Hepatocyte (in vitro differentiated cells): ENCODE measurements around the gene PABPN1L. TPM values are rescaled to one million over a fixed set of nuclear protein-coding genes. Genes with fewer than 3 reads are reported as not detected.

Source experiments
- DNase-seq: peaks from one replicate; pipeline ENCODE4 v3.0.0-alpha.2; 2016; ENCODE audit warnings: low spot score
- H2AFZ ChIP-seq: fragments of 200-600 bp; sonication (generic); 2 replicates; pipeline ENCODE4 v1.6.0; 2016; ENCODE audit warnings: antibody characterized with exemption, mild to moderate bottlenecking
- H3K27ac ChIP-seq: fragments of 200-600 bp; sonication (generic); 2 replicates; pipeline ENCODE4 v1.5.1; 2016; ENCODE audit warnings: mild to moderate bottlenecking
- H3K27me3 ChIP-seq: fragments of 200-600 bp; sonication (generic); 2 replicates; pipeline ENCODE4 v1.6.1; 2016
- H3K36me3 ChIP-seq: fragments of 200-600 bp; sonication (generic); replicated peaks from 2 replicates; pipeline ENCODE4 v1.5.1; 2016; ENCODE audit warnings: low read depth; ENCODE audit not compliant: insufficient read depth
- H3K4me1 ChIP-seq: fragments of 200-600 bp; sonication (generic); 2 replicates; pipeline ENCODE4 v1.5.1; 2016; ENCODE audit warnings: mild to moderate bottlenecking, moderate library complexity; ENCODE audit not compliant: insufficient read depth
- H3K4me2 ChIP-seq: fragments of 200-600 bp; sonication (generic); 2 replicates; pipeline ENCODE4 v1.6.0; 2016
- H3K4me3 ChIP-seq: fragments of 200-600 bp; sonication (generic); 2 replicates; pipeline ENCODE4 v1.5.1; 2016; ENCODE audit warnings: mild to moderate bottlenecking
- H3K79me2 ChIP-seq: fragments of 200-600 bp; sonication (generic); 2 replicates; pipeline ENCODE4 v1.6.0; 2017; ENCODE audit warnings: mild to moderate bottlenecking
- H3K9me2 ChIP-seq: fragments of 200-600 bp; sonication (generic); replicated peaks from 2 replicates; pipeline ENCODE4 v1.6.0; 2017; ENCODE audit warnings: mild to moderate bottlenecking; ENCODE audit not compliant: insufficient read depth
- H3K9me3 ChIP-seq: fragments of 200-600 bp; sonication (generic); 2 replicates; pipeline ENCODE4 v1.5.1; 2016; ENCODE audit warnings: low read depth, mild to moderate bottlenecking
- H4K20me1 ChIP-seq: fragments of 200-600 bp; sonication (generic); 2 replicates; pipeline ENCODE4 v1.6.0; 2016; ENCODE audit warnings: mild to moderate bottlenecking; ENCODE audit not compliant: insufficient read depth, poor library complexity, severe bottlenecking
- EZH2 ChIP-seq: fragments of 200-600 bp; sonication (generic); IDR thresholded peaks from 2 replicates; pipeline ENCODE4 v1.6.1; 2016; ENCODE audit warnings: antibody characterized with exemption, mild to moderate bottlenecking, borderline replicate concordance
- EZH2phosphoT487 ChIP-seq: fragments of 200-600 bp; sonication (generic); IDR thresholded peaks from one replicate; pipeline ENCODE4 v1.6.1; 2018; ENCODE audit warnings: antibody characterized with exemption, mild to moderate bottlenecking, low read depth, moderate library complexity; ENCODE audit not compliant: unreplicated experiment, severe bottlenecking
- WGBS: methylation state at CpG from one replicate; pipeline ENCODE4 v1.1.6; 2016; ENCODE audit warnings: low lambda C conversion rate; ENCODE audit errors: missing lambda C conversion rate; 5-methylcytosine and 5-hydroxymethylcytosine counted together
- polyA plus RNA-seq: library from polyadenylated mRNA; unstranded; fragments of >200 nt; fragmentation: Nextera tagmentation; extraction: Ambion mirVana; gene quantifications from 2 replicates; pipeline ENCODE4 v1.2.1, GENCODE V29; 2016
- total RNA-seq: library from RNA; depleted of rRNA; stranded (reverse); fragments of >200 nt; gene quantifications from 2 replicates; pipeline ENCODE4 v1.2.3, GENCODE V29; 2014
- TF ChIP-seq, protein P1 (sequence below): fragments of 200-600 bp; sonication (generic); IDR thresholded peaks from 2 replicates; pipeline ENCODE4 v1.5.1; 2016; ENCODE audit warnings: antibody characterized with exemption, mild to moderate bottlenecking; ENCODE audit not compliant: poor library complexity

Gene PABPN1L
- total and polyA plus RNA-seq, 2 experiments from 2014 or later = not detected

DNA sequence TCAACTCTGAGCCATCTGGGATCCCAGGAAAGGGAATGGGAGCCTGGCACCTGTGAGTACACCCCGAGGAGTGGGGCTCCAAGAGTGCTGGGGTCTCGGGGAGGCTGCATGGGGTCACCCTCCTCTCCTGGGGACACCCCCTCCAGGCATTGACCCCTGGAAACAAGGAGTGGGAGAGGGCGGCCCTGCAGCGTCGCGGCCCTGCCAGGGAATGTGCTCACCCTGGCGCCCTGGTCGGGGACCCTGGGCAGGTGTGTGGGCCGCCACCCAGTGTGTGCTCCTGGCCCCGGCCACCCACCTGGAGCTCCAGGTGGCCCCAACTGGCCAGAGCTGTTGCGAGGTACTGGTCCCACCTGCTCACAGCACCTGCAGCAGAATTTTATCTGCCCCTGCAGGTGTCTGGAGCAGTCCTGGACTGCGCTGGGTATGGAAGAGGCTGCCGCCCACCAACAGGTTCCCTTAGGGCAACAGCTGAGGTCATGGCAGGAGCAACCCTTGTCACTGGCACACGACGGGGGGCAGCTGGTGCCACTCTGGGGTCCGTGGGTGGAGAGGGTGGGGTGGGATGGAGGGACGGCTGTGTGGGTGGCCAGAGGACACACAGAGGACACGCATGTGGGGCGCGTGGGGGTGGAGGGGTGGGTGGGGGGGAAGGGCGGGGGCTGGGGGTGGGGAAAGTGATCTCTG is 5.4 kb upstream of the PABPN1L start:
- no peak overlapping the region for H3K4me2 ChIP-seq
- TF ChIP-seq EZH2phosphoT487 = no peak
- TF ChIP-seq EZH2 = no peak
- TF ChIP-seq, protein P1, sequence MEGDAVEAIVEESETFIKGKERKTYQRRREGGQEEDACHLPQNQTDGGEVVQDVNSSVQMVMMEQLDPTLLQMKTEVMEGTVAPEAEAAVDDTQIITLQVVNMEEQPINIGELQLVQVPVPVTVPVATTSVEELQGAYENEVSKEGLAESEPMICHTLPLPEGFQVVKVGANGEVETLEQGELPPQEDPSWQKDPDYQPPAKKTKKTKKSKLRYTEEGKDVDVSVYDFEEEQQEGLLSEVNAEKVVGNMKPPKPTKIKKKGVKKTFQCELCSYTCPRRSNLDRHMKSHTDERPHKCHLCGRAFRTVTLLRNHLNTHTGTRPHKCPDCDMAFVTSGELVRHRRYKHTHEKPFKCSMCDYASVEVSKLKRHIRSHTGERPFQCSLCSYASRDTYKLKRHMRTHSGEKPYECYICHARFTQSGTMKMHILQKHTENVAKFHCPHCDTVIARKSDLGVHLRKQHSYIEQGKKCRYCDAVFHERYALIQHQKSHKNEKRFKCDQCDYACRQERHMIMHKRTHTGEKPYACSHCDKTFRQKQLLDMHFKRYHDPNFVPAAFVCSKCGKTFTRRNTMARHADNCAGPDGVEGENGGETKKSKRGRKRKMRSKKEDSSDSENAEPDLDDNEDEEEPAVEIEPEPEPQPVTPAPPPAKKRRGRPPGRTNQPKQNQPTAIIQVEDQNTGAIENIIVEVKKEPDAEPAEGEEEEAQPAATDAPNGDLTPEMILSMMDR = no peak
- H2AFZ ChIP-seq = no peak overlapping the region
- no peaks in the 10 kb centered on the region for H3K27me3 ChIP-seq
- no peaks in the 10 kb centered on the region for H3K9me3 ChIP-seq
- 88% methylated on average over 12 of the region's 21 CpGs for WGBS
- no peaks in the 10 kb centered on the region for H3K4me1 ChIP-seq
- H3K36me3 ChIP-seq = no peaks in the 10 kb centered on the region
- no peak for DNase-seq
- no peaks in the 10 kb centered on the region for H3K9me2 ChIP-seq
- H4K20me1 ChIP-seq = no peaks in the 10 kb centered on the region
- no peak overlapping the region for H3K4me3 ChIP-seq
- no peaks in the 10 kb centered on the region for H3K79me2 ChIP-seq
- H3K27ac ChIP-seq = no peak overlapping the region

DNA sequence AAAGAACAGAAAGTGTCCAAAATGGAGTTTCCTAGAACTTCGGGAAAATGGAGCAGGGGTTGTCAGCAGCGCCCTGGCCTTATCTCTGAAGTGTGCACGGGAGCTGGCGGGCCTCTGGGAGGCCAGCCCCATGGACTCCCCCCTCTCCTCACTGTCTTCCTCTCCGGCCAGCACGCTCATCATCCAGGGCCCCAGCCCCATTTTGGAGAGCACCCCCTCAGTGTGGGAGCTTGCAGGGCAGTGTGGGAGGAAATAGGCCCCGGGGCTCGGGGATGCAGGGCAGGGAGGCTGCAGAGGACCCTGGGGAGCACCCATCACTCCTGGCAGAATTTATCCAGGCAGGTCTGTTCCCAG is 4.9 kb upstream of the PABPN1L start:
- Histone ChIP-seq H3K27ac (no peak overlapping the region), H3K36me3 (no peaks in the 10 kb centered on the region), H2AFZ (no peak overlapping the region), H3K4me3 (no peak overlapping the region), H3K4me2 (no peak overlapping the region), H3K4me1 (no peaks in the 10 kb centered on the region), H3K27me3 (no peaks in the 10 kb centered on the region), H3K79me2 (no peaks in the 10 kb centered on the region), H4K20me1 (no peaks in the 10 kb centered on the region), H3K9me2 (no peaks in the 10 kb centered on the region), H3K9me3 (no peaks in the 10 kb centered on the region)
- 72% methylated on average over 7 of the region's 8 CpGs for WGBS
- no peak for TF ChIP-seq EZH2
- no peak for TF ChIP-seq EZH2phosphoT487
- TF ChIP-seq, protein P1 = no peak
- no peak for DNase-seq

DNA sequence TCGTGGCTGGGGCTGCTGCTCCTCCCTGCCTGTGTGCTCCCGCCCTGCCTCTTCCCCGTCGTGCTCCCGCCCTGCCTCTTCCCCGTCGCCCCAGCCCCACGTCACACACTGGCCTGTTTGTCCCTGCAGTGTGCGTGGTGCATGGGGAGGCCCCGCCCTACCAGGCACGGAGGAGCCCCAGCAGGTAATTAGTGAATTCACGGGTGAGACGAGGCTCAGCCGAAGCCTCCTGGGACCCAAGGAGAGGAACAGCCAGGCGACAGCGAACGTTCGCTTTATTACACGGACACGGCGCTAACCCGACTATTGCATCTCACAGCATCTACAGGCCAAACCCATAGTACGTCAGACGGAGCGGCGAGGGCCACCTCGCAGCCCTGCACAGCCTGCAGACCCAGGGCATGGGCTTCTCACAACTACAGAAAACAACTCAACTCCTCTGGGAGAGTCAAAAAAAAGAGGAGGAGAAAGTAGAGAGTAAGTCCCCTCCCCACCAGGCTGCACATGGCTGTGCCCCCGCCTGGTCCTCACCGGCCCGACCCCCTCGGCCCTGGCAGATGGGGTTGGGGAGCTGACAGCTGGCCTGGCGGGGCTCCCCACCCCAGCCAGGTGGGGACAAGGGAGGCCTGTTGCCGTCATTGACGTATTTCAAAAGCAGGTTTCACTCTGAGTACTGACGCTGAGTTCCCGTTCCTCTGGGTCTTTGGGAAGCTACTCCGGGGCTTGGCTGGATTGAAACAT is 4.3 kb upstream of the PABPN1L start:
- Histone ChIP-seq H3K9me3 (no peaks in the 10 kb centered on the region), H3K27me3 (no peaks in the 10 kb centered on the region), H3K4me3 (no peak overlapping the region), H3K27ac (no peak overlapping the region), H4K20me1 (no peaks in the 10 kb centered on the region), H3K4me1 (no peaks in the 10 kb centered on the region), H3K79me2 (no peaks in the 10 kb centered on the region), H3K36me3 (no peaks in the 10 kb centered on the region), H3K4me2 (no peak overlapping the region), H2AFZ (no peak overlapping the region), H3K9me2 (no peaks in the 10 kb centered on the region)
- WGBS = 84% methylated on average over 33 of the region's 37 CpGs
- no peak for DNase-seq
- TF ChIP-seq, protein P1 = no peak
- TF ChIP-seq EZH2 = no peak
- no peak for TF ChIP-seq EZH2phosphoT487
